Stimulated activated CD8-positive, alpha-beta memory T cell treated with anti-CD3 and anti-CD28 coated beads, Interleukin-2, amount 100 ng/mL, for 1 hour (primary cell): Measurements from ENCODE around the gene ELOVL1.
A peak's percentile ranks its signal among the peaks of the same experiment; 100 is the strongest.
"Not testable (repeated sequence)": the region's sequence is repeated elsewhere in the genome, so short reads cannot be mapped to it uniquely, and the experiment has no call there.

Experiments
- DNase-seq, 2 donors: peaks; one replicate each; pipeline ENCODE4 v3.0.0-alpha.2; 2020; ENCODE audit warnings: low read depth in 2 of 2

Gene ELOVL1

GRCh38 chr1:43367904-43368645, at the start of gene ELOVL1:
Gene ELOVL1, minus strand, starts transcription at chr1:43368011. Its CDS starts 2,402 bp downstream, at chr1:43365609.
- peak; percentile 68 to 74 for DNase-seq

DNA sequence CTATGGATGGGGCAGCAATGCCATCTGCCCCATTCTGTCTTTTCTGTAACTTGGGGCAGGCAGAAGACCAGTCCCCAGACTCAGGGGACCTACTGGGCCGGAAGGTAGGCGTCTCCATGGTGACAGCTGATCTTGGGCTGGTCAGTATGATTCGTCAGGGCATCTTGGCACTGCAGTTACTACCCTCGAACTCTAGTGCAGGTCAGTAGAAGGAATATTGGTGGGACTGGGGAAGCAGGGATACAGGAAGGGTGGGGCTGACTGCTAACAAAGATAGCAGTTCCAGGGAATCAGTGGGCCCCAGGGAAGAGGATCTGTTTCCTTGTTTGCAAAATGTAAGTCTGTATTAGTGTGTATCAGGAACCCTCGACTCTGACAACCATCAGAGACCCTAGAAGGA, 48.1 kb upstream of the ELOVL1 start:
- no peak for DNase-seq

GRCh38 chr1:43414634-43415223, 46.9 kb upstream of the ELOVL1 start:
- DNase-seq = peak; percentile 22 to 47

DNA sequence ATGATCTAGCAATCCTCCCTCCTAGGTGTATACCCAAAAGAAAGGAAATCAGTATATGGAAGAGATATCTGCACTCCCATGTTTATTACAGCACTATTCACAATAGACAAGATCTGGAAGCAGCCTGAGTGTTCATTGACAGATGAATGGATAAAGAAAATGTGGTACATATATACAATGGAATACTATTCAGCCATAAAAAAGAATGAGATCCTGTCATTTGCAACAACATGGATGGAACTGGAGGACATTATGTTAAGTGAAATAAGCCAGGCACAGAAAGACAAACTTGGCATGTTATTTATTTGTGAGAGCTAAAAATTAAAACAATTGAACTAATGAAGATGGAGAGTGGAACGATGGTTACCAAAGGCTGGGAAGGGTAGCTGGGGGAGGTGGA, 45.6 kb upstream of the ELOVL1 start:
- DNase-seq = not testable (repeated sequence)

DNA sequence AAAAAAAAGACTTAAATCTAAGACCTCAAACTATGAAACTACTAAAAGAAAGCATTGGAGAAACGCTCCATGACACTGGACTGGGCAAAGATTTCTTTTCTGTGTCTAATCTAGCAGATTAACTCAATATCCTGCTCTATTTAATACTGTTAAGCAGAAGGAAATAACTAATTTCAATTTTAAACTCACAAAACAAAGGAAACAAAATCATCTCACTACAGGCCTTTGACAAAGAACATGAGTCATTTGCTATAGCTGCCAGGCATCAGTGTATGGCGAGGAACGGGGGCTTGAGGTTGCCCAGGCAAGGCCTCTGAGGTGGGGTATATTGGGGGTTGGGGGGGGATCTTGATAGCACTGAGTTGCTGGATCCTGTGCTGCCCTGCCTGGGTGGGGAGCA, 42.8 kb upstream of the ELOVL1 start:
- no peak for DNase-seq

DNA sequence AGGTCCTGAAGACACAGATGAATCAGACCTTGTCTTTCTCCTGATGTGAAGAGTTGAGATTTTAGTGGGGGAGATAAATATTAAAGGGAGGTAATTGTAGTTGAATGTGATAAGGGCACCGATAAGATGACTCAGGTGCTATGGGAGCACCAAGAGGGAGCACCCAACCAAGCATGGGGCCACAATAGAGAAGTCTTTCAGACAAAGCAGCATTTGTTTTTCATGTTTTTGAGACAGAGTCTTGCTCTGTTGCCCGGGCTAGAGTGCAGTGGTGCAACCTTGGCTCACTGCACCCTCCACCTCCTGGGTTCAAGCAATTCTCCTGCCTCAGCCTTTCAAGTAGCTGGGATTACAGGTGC, 38.0 kb upstream of the ELOVL1 start:
- no peak for DNase-seq

GRCh38 chr1:43405219-43405875, 37.5 kb upstream of the ELOVL1 start:
- DNase-seq = no peak

- no peak for DNase-seq
These were observed 36.5 kb upstream of the ELOVL1 start for GRCh38 chr1:43404353-43404752.

DNA sequence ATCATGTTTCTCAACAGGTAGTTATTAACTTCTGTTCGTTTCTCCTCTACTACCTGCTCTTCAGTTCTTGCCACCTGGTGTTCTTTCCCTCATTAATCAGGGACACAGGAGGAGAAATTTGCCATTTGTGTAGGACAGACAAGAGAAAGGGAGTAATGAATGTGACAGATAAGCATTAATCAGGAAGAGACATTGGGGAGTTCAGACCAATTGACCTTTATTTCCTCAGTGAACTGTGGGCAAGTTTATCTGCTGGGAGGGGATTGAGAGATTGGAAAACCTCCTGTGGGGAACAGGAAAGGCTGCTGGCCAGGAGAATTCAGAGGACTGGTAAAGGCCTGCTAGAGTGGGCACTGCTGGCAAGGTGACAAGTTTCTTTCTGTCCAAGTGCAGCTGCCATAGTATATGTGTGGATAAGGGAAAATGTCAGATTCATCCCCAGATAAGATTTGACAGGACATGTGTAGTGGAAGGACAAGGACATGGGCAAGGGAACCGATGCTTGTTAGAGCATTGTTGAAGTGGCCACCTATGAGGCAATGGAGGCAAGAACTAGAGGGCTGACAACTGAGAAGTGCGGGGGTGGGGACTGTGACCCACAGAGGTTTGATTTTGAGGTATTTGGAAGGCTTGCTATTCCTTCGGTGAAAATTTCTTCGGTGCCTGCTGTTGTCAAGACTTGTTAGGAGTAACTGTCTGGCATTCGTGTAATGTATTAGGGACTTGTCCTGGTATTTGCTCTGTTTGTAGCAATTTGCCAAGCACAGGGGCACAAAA, 34.5 kb upstream of the ELOVL1 start:
- DNase-seq = no peak

DNA sequence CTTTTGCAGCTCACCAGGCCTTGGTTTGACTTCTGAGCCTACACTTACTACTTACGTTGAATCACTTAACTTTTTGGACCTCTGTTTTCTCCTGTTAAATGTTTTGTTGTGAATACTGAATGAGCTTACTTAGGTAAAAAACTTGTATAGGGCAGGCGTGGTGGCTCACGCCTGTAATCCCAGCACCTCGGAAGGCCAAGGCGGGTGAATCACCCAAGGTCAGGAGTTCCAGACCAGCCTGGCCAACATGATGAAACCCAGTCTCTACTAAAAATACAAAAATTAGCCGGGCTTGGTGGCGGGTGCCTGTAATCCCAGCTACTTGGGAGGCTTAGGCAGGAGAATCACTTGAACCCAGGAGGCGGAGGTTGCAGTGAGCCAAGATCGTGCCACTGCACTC, 32.6 kb upstream of the ELOVL1 start:
- not testable (repeated sequence) for DNase-seq

DNA sequence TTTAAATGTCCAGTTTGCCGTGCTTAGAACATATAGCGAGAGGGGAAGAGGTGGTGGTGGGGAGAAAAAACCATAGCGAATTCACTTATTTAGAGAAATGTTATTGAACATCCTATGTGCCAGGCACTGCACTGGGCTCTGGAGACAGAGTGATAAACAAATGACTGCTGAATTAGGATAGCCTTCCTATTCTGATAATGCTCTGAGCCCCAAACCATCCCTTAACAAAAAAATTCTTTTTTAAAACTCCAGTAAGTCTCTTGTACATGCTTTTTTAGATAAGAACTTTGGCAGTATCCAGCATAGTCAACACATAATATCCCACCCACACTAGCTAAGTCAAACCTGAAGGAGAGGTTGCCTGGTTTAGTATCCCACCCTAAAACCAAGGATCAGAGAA, 30.4 kb upstream of the ELOVL1 start:
- DNase-seq = no peak

DNA sequence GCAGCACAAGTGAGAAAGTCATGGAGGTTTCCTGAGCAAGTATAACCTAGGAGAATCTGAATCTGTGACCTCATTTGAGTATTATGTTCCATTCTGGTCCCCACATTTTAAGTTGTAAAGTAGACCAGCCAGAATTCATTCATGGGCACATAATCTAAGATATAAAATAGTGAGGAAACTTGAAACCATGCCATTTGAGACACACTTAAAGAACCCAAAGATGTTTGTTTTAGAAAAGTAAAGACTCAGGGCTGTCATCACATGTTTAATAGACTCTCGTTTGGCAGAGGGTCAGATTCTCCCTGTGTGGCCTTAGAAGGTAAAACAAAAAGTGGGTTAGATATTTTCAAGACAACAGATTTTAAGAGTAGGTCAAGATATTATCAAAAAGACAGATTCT, 28.2 kb upstream of the ELOVL1 start:
- DNase-seq = no peak

- DNase-seq = no peak
These were observed 27.7 kb upstream of the ELOVL1 start for GRCh38 chr1:43395523-43395922.

DNA sequence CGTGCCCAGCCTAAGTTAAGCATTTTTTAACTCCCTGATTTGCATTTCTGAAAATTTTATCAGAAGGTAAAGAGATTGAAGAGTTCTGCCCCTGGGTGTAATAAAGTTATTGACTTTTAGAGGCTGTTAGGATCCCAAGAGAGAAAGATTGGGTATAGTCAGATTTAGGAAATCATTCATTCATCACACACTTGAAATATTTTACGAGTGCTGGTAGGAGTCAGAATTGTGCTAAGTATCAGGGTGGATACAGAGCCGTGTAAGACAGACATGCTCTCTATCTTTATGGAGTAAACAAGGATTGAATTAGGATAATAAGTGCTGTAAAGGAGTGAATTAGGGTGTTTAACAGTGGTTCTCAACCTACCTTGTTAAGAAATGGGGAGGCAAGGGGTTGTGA, 24.9 kb upstream of the ELOVL1 start:
- DNase-seq = no peak

GRCh38 chr1:43389326-43390313, 21.8 kb upstream of the ELOVL1 start, which contains the start of the genes MED8 and SZT2:
Gene MED8, minus strand, starts transcription at chr1:43389800. Its CDS starts 36 bp downstream, at chr1:43389764.
Gene SZT2, plus strand, starts transcription at chr1:43389899. Its CDS starts 70 bp downstream, at chr1:43389969.
- DNase-seq = peak; percentile 84 to 87

DNA sequence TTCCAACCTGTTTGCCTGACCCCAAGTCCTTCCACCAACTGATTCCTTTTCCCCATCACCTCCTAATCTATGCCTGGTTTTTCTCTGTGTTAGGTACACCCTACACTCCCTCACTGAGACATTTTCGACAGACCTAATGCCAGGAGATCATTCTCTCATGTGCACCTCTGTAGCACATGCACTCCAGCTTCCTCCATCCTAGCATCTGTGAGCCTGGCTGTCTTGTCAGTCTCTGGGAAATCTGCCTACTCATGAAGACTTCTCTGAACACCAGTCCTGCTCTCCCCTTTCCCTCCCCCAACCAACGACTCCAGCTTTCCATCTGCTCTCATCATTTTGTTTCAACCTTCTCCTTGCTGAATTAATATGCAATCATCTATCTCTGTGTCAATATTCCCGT, 20.8 kb upstream of the ELOVL1 start:
- no peak for DNase-seq

DNA sequence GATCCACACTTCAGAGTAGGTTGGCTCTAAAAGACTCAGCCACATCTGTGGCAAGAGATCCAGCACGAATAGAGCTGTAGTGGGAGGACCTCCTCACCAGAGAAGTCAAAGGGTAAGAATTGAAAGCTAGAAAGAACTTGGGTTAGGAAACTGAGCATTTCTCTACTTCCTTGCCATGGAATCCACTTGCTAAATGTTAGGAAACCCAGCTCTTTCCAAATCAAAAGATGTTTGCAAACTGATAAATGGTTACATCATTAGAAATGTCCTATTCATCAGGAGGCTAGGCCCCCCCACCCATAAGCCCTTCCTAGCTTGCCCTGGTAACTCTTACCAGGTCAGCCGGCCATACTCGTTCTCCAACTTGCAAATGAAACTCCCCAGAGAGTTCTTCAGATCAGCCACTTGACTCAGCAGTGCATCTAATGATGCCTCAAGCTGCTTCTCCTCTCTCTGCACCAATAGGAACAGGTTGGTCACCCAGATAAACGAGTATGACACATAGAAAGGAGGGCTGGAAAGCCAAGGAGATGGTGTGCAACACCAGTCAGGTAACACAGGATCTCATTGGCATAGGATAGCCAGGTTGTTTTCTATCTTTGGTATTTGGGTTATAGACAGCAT, 20.3 kb upstream of the ELOVL1 start:
- DNase-seq = no peak

DNA sequence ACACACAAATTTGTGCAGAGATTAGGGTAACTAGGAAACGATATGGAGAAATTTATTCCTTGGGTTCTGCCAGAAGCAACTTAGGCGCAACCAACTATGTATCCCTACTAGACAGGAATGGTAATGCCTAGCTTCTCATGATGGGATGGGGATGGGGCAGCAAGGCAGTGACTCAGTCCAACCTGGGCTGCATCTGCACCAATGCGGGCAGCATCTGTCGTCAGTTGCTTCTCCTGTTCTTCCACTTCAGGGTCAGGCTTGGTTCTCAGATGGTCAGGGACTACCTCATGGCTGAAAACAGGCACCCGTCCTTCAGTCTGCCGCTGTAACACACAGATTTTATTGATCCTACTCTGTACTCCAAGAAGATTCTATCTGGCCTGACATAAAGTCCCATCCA, 18.9 kb upstream of the ELOVL1 start:
- no peak for DNase-seq

DNA sequence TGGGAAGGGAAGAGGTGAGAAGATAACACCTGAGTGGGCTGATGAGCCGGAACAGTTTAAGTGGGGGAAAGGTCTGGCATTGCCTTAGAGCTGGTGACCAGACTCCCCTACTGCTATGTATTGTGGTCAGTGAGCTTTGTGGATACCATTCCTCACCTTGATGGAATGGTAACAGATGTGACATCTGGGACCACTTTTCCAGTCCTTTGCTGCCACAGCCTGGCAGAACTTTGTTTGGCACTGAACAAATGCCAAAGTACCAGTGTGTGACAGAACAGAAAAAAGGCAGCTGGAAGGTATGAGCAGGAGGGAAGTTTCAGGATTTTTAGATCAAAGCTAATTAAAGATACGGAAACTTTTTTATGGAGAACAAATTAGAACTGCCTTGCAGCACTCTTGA, 15.6 kb upstream of the ELOVL1 start:
- no peak for DNase-seq

- no peak for DNase-seq
These were observed 14.4 kb upstream of the ELOVL1 start for GRCh38 chr1:43382027-43382779.
